H9 (cell line): ENCODE measurements around the gene ATP2B2. TPM values are rescaled to one million over a fixed set of nuclear protein-coding genes. Genes with fewer than 3 reads are reported as not detected.

Source experiments
- DNase-seq: peaks from one replicate; pipeline ENCODE4 v3.0.0-alpha.2; 2017
- H2AFZ ChIP-seq: one replicate; pipeline ENCODE4 v1.6.1; 2013; ENCODE audit warnings: mild to moderate bottlenecking, low read length, control low read depth, moderate library complexity
- H2AK5ac ChIP-seq: 2 replicates; pipeline ENCODE4 v1.6.1; 2013; ENCODE audit warnings: low read length, control low read depth, mixed read lengths; ENCODE audit not compliant: insufficient read length
- H2BK120ac ChIP-seq: one replicate; pipeline ENCODE4 v1.6.1; 2013; ENCODE audit warnings: low read depth, mild to moderate bottlenecking, low read length, control low read depth, inconsistent platforms; ENCODE audit not compliant: poor library complexity, severe bottlenecking
- H2BK12ac ChIP-seq: 2 replicates; pipeline ENCODE4 v1.6.1; 2013; ENCODE audit warnings: low read length, control low read depth, mixed read lengths, low read depth; ENCODE audit not compliant: insufficient read length
- H2BK15ac ChIP-seq: 2 replicates; pipeline ENCODE4 v1.6.1; 2013; ENCODE audit warnings: low read depth, low read length, control low read depth
- H2BK20ac ChIP-seq: one replicate; pipeline ENCODE4 v1.6.1; 2013; ENCODE audit warnings: low read depth, mild to moderate bottlenecking, low read length, control low read depth, inconsistent platforms; ENCODE audit not compliant: poor library complexity, severe bottlenecking
- H2BK5ac ChIP-seq: 2 replicates; pipeline ENCODE4 v1.6.1; 2013; ENCODE audit warnings: low read length, control low read depth, mixed read lengths; ENCODE audit not compliant: insufficient read length
- H3K14ac ChIP-seq: 2 replicates; pipeline ENCODE4 v1.6.1; 2013; ENCODE audit warnings: low read length, control low read depth; ENCODE audit not compliant: insufficient read depth
- H3K18ac ChIP-seq: 2 replicates; pipeline ENCODE4 v1.6.1; 2013; ENCODE audit warnings: low read depth, mild to moderate bottlenecking, mixed read lengths, low read length, control low read depth; ENCODE audit not compliant: insufficient read length
- H3K23ac ChIP-seq: 2 replicates; pipeline ENCODE4 v1.6.1; 2013; ENCODE audit warnings: low read length, control low read depth, mixed read lengths, low read depth; ENCODE audit not compliant: insufficient read length
- H3K23me2 ChIP-seq: 2 replicates; pipeline ENCODE4 v1.6.1; 2013; ENCODE audit warnings: low read depth, mild to moderate bottlenecking, mixed read lengths, low read length, control low read depth; ENCODE audit not compliant: insufficient read length, poor library complexity, severe bottlenecking
- H3K27ac ChIP-seq: 2 replicates; pipeline ENCODE4 v1.5.1; 2013; ENCODE audit warnings: low read length, control low read depth, mixed read lengths, low read depth; ENCODE audit not compliant: insufficient read length
- H3K27me3 ChIP-seq: 2 replicates; pipeline ENCODE4 v1.6.1; 2013; ENCODE audit warnings: low read length, control low read depth, inconsistent platforms; ENCODE audit not compliant: insufficient read depth
- H3K4ac ChIP-seq: 2 replicates; pipeline ENCODE4 v1.6.1; 2013; ENCODE audit warnings: low read depth, mild to moderate bottlenecking, control low read depth, inconsistent platforms, low read length, moderate library complexity
- H3K4me1 ChIP-seq: 2 replicates; pipeline ENCODE4 v1.6.1; 2013; ENCODE audit warnings: low read length, control low read depth, inconsistent platforms; ENCODE audit not compliant: insufficient read depth
- H3K4me2 ChIP-seq: 2 replicates; pipeline ENCODE4 v1.6.1; 2013; ENCODE audit warnings: low read length, control low read depth, mixed read lengths; ENCODE audit not compliant: insufficient read length, insufficient read depth
- H3K56ac ChIP-seq: 2 replicates; pipeline ENCODE4 v1.6.1; 2013; ENCODE audit warnings: low read depth, mild to moderate bottlenecking, mixed read lengths, low read length, control low read depth; ENCODE audit not compliant: insufficient read length
- H3K79me1 ChIP-seq: 2 replicates; pipeline ENCODE4 v1.6.1; 2013; ENCODE audit warnings: low read depth, mild to moderate bottlenecking, moderate library complexity, low read length, control low read depth, inconsistent platforms; ENCODE audit not compliant: insufficient read depth, poor library complexity, severe bottlenecking
- H3K79me2 ChIP-seq: 2 replicates; pipeline ENCODE4 v1.6.1; 2013; ENCODE audit warnings: low read length, control low read depth, inconsistent platforms; ENCODE audit not compliant: insufficient read depth
- H3K9ac ChIP-seq: 2 replicates; pipeline ENCODE4 v1.6.1; 2013; ENCODE audit warnings: low read length, control low read depth, mixed read lengths; ENCODE audit not compliant: insufficient read length; ENCODE audit errors: extremely low read depth
- H3K9me3 ChIP-seq: one replicate; pipeline ENCODE4 v1.6.1; 2013; ENCODE audit warnings: low read depth, low read length, inconsistent platforms; ENCODE audit not compliant: control insufficient read depth
- H3T11ph ChIP-seq: one replicate; pipeline ENCODE4 v1.6.1; 2013; ENCODE audit warnings: mild to moderate bottlenecking, low read length, control low read depth, inconsistent platforms
- H4K20me1 ChIP-seq: one replicate; pipeline ENCODE4 v1.6.1; 2013; ENCODE audit not compliant: control insufficient read depth, insufficient read length, insufficient read depth
- H4K5ac ChIP-seq: 2 replicates; pipeline ENCODE4 v1.6.1; 2013; ENCODE audit warnings: low read depth, mild to moderate bottlenecking, mixed read lengths, low read length, control low read depth; ENCODE audit not compliant: insufficient read length
- H4K8ac ChIP-seq: replicated peaks from 2 replicates; pipeline ENCODE4 v1.6.1; 2013; ENCODE audit warnings: low read length, control low read depth, mixed read lengths, low read depth; ENCODE audit not compliant: insufficient read length
- H4K91ac ChIP-seq: 2 replicates; pipeline ENCODE4 v1.6.1; 2013; ENCODE audit warnings: low read depth, mild to moderate bottlenecking, moderate library complexity, mixed read lengths, low read length, control low read depth; ENCODE audit not compliant: insufficient read length
- H3K27ac Mint-ChIP-seq, 3 experiments: 2 replicates in 2 of 3; 3 replicates in 1 of 3; pipeline ENCODE4 v1.8.0; 2020 to 2021; ENCODE audit warnings: mixed read lengths in 3 of 3, mild to moderate bottlenecking in 1 of 3, moderate library complexity in 1 of 3
- H3K27me3 Mint-ChIP-seq: 2 replicates; pipeline ENCODE4 v1.8.0; 2021; ENCODE audit warnings: low read depth, mild to moderate bottlenecking, moderate library complexity, mixed read lengths
- H3K36me3 Mint-ChIP-seq, 3 experiments: 2 replicates in 2 of 3; 3 replicates in 1 of 3; pipeline ENCODE4 v1.8.0; 2020 to 2021; ENCODE audit warnings: low read depth in 3 of 3, mixed read lengths in 3 of 3; ENCODE audit not compliant: insufficient read depth in 1 of 3
- H3K4me1 Mint-ChIP-seq, 2 experiments: 2 replicates each; pipeline ENCODE4 v1.8.0; 2020; ENCODE audit warnings: mixed read lengths in 2 of 2
- H3K4me3 Mint-ChIP-seq, 2 experiments: 2 replicates in 1 of 2; 3 replicates in 1 of 2; pipeline ENCODE4 v1.8.0; 2020 to 2021; ENCODE audit warnings: mild to moderate bottlenecking in 2 of 2, mixed read lengths in 2 of 2, moderate library complexity in 1 of 2
- H3K9me3 Mint-ChIP-seq, 2 experiments: 2 replicates in 1 of 2; 3 replicates in 1 of 2; pipeline ENCODE4 v1.8.0; 2020; ENCODE audit warnings: mild to moderate bottlenecking in 2 of 2, mixed read lengths in 2 of 2, moderate library complexity in 1 of 2
- WGBS: extraction: QIAGEN DNeasy Blood & Tissue Kit; methylation state at CpG from one replicate; pipeline ENCODE4 v1.1.7; 2013; ENCODE audit warnings: missing lambda C conversion rate, low lambda C conversion rate, mixed read lengths; ENCODE audit not compliant: insufficient read length; ENCODE audit errors: extremely low coverage; 5-methylcytosine and 5-hydroxymethylcytosine counted together
- total RNA-seq: library from RNA; stranded (reverse); gene quantifications from 2 replicates; pipeline ENCODE4 v1.2.1, GENCODE V29; 2021
- TF ChIP-seq, protein P1 (sequence below): fragments of 200-600 bp; sonication (generic); conservative IDR thresholded peaks from 3 replicates; pipeline ENCODE4 v1.8.0; 2021; ENCODE audit warnings: antibody characterized with exemption, mild to moderate bottlenecking

ATP2B2 gene
- total RNA-seq, 1 experiment from 2014 or later: 0.33 TPM

DNA sequence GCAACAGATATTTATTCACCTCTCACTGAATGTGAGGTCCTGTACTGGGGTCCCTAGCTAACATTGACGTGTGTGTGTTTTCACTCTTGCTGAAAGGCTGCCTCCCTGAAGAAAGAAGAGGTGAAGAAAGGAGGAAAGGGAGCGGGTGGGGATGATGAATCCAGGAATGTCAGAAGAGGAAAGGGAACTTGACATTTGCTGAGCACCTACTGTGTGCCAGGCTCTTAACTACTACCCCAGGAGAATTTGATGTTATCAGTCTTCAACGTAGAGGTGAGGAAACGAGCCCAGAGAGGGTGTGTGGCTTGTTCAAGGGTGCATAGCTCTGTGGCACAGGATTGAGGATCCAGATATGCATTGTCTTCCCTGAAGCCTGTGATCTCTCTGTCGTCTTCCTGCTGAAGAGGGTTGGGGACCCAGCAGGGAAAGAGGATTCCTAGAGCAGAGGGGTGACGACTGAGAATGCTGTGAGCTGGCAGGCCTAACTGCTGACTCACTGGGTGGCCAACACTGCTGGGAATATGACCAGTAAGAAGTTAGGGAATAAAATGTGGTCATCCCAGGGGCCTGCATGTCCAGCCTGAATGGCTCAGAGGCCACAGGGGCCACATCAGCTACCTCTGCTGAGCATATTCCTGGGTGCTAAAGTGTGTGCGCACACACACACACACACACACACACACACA is 6.6 kb upstream of the ATP2B2 start:
- H2BK5ac ChIP-seq: no peak overlapping the region
- H4K8ac ChIP-seq: no peak overlapping the region
- no peak overlapping the region for H3K4me2 ChIP-seq
- H3K4ac ChIP-seq: no peak overlapping the region
- no peak overlapping the region for H3K23ac ChIP-seq
- no peak overlapping the region for H2BK120ac ChIP-seq
- H3K9me3 ChIP-seq: no peaks in the 10 kb centered on the region
- H2AFZ ChIP-seq: no peak overlapping the region
- H3K79me1 ChIP-seq: no peaks in the 10 kb centered on the region
- Mint-ChIP-seq H3K4me1 (peaks cover 8 to 16% of the 10 kb centered on the region in 2 experiments), H3K27ac (no peak overlapping the region; a peak in 1 of 7 replicates), H3K9me3 (no peaks in the 10 kb centered on the region), H3K27me3 (peaks cover 2% of the 10 kb centered on the region), H3K36me3 (no peaks in the 10 kb centered on the region), H3K4me3 (no peak overlapping the region)
- H3T11ph ChIP-seq: no peak overlapping the region
- H4K20me1 ChIP-seq: no peaks in the 10 kb centered on the region
- H3K27ac ChIP-seq: no peak overlapping the region
- H3K14ac ChIP-seq: no peak overlapping the region
- no peaks in the 10 kb centered on the region; the same call in 1 of the 2 replicates for H3K4me1 ChIP-seq
- H2AK5ac ChIP-seq: no peak overlapping the region
- H3K56ac ChIP-seq: no peak overlapping the region
- TF ChIP-seq, protein P1, sequence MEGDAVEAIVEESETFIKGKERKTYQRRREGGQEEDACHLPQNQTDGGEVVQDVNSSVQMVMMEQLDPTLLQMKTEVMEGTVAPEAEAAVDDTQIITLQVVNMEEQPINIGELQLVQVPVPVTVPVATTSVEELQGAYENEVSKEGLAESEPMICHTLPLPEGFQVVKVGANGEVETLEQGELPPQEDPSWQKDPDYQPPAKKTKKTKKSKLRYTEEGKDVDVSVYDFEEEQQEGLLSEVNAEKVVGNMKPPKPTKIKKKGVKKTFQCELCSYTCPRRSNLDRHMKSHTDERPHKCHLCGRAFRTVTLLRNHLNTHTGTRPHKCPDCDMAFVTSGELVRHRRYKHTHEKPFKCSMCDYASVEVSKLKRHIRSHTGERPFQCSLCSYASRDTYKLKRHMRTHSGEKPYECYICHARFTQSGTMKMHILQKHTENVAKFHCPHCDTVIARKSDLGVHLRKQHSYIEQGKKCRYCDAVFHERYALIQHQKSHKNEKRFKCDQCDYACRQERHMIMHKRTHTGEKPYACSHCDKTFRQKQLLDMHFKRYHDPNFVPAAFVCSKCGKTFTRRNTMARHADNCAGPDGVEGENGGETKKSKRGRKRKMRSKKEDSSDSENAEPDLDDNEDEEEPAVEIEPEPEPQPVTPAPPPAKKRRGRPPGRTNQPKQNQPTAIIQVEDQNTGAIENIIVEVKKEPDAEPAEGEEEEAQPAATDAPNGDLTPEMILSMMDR: no peak
- H2BK20ac ChIP-seq: no peak overlapping the region
- no CpG with 5 or more reads among the region's 7 CpGs for WGBS
- H2BK15ac ChIP-seq: no peak overlapping the region
- no peak overlapping the region for H3K9ac ChIP-seq
- H3K79me2 ChIP-seq: no peaks in the 10 kb centered on the region
- H3K27me3 ChIP-seq: no peaks in the 10 kb centered on the region
- H2BK12ac ChIP-seq: no peak overlapping the region
- no peak overlapping the region for H4K5ac ChIP-seq
- no peaks in the 10 kb centered on the region for H3K23me2 ChIP-seq
- DNase-seq: no peak
- no peak overlapping the region for H3K18ac ChIP-seq
- no peak overlapping the region for H4K91ac ChIP-seq
